KMS-11 (cell line): Measurements from ENCODE around the gene METTL8.

Experiments
- H2AFZ ChIP-seq: fragments of 200-600 bp; sonication (generic); 2 replicates; pipeline ENCODE4 v1.6.1; 2016; ENCODE audit warnings: antibody characterized with exemption, mixed run types, low read depth
- H3K27ac ChIP-seq: fragments of 200-600 bp; sonication (generic); 2 replicates; pipeline ENCODE4 v1.6.1; 2016; ENCODE audit warnings: mild to moderate bottlenecking, mixed run types
- H3K27me3 ChIP-seq: fragments of 200-600 bp; sonication (generic); 2 replicates; pipeline ENCODE4 v1.6.1; 2017; ENCODE audit warnings: mild to moderate bottlenecking, low read depth, mixed run types, moderate library complexity; ENCODE audit not compliant: insufficient read depth
- H3K36me3 ChIP-seq: fragments of 200-600 bp; sonication (generic); 2 replicates; pipeline ENCODE4 v1.6.1; 2017; ENCODE audit warnings: mild to moderate bottlenecking, mixed run types; ENCODE audit not compliant: insufficient read depth
- H3K4me1 ChIP-seq: fragments of 200-600 bp; sonication (generic); 2 replicates; pipeline ENCODE4 v1.6.1; 2016; ENCODE audit warnings: mild to moderate bottlenecking, low read depth, mixed run types; ENCODE audit not compliant: poor library complexity, severe bottlenecking
- H3K4me2 ChIP-seq: fragments of 200-600 bp; sonication (generic); 2 replicates; pipeline ENCODE4 v1.7.0; 2016; ENCODE audit warnings: mild to moderate bottlenecking, mixed run types
- H3K4me3 ChIP-seq: fragments of 200-600 bp; sonication (generic); IDR thresholded peaks from 2 replicates; pipeline ENCODE4 v1.6.1; 2017; ENCODE audit warnings: low read depth, low read length, mixed read lengths; ENCODE audit not compliant: insufficient read depth
- H3K79me2 ChIP-seq: fragments of 200-600 bp; sonication (generic); 2 replicates; pipeline ENCODE4 v1.6.1; 2016; ENCODE audit warnings: low read depth, mixed run types; ENCODE audit not compliant: insufficient read depth
- H3K9ac ChIP-seq: fragments of 200-600 bp; sonication (generic); 2 replicates; pipeline ENCODE4 v1.6.1; 2016; ENCODE audit warnings: mild to moderate bottlenecking, mixed run types
- H4K20me1 ChIP-seq: fragments of 200-600 bp; sonication (generic); 2 replicates; pipeline ENCODE4 v1.6.1; 2016; ENCODE audit warnings: mild to moderate bottlenecking, mixed run types; ENCODE audit not compliant: insufficient read depth
- TF ChIP-seq, protein P1 (sequence below): fragments of 200-600 bp; sonication (generic); conservative IDR thresholded peaks from 2 replicates; pipeline ENCODE4 v1.6.1; 2017; ENCODE audit warnings: low read depth, mild to moderate bottlenecking, antibody characterized with exemption, low read length, moderate library complexity, mixed read lengths

METTL8 gene

GRCh38 chr2:171479154-171479814 lies 45.5 kb upstream of the METTL8 start:
- Histone ChIP-seq H3K79me2 (no peaks in the 10 kb centered on the region), H3K4me1 (no peaks in the 10 kb centered on the region), H3K27me3 (no peaks in the 10 kb centered on the region), H3K4me3 (no peak overlapping the region), H3K4me2 (no peak overlapping the region), H4K20me1 (no peaks in the 10 kb centered on the region), H2AFZ (no peak overlapping the region), H3K27ac (no peak overlapping the region), H3K36me3 (no peaks in the 10 kb centered on the region), H3K9ac (no peak overlapping the region)
- TF ChIP-seq, protein P1, sequence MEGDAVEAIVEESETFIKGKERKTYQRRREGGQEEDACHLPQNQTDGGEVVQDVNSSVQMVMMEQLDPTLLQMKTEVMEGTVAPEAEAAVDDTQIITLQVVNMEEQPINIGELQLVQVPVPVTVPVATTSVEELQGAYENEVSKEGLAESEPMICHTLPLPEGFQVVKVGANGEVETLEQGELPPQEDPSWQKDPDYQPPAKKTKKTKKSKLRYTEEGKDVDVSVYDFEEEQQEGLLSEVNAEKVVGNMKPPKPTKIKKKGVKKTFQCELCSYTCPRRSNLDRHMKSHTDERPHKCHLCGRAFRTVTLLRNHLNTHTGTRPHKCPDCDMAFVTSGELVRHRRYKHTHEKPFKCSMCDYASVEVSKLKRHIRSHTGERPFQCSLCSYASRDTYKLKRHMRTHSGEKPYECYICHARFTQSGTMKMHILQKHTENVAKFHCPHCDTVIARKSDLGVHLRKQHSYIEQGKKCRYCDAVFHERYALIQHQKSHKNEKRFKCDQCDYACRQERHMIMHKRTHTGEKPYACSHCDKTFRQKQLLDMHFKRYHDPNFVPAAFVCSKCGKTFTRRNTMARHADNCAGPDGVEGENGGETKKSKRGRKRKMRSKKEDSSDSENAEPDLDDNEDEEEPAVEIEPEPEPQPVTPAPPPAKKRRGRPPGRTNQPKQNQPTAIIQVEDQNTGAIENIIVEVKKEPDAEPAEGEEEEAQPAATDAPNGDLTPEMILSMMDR, result no peak

GRCh38 chr2:171478345-171478744 lies 44.6 kb upstream of the METTL8 start:
- H3K4me3 ChIP-seq, result no peak overlapping the region
- H3K9ac ChIP-seq, result no peak overlapping the region
- H3K4me2 ChIP-seq, result no peak overlapping the region
- no peak overlapping the region for H2AFZ ChIP-seq
- H4K20me1 ChIP-seq, result no peaks in the 10 kb centered on the region
- no peaks in the 10 kb centered on the region for H3K27me3 ChIP-seq
- no peak overlapping the region for H3K27ac ChIP-seq
- H3K79me2 ChIP-seq, result no peaks in the 10 kb centered on the region
- no peaks in the 10 kb centered on the region for H3K36me3 ChIP-seq
- TF ChIP-seq, protein P1, result no peak
- H3K4me1 ChIP-seq, result no peaks in the 10 kb centered on the region

DNA sequence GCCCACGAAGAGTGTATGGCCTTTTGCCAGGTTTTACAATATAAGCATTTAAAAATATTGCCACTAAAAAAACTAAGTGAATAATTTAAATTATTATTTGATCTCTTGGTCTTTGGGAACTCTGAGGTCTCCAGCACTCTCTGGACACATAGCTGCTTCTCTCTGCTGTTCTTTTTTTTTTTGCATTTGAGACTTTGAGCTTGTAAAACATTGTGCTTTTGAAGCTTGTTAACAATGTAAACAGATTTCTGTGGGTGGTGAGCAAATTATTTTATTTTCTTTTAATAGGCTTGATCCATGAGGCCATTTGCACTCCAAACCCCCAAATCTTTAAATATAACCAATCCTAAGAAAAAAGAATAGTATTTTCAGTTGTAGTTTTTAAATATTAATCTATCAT lies 42.2 kb upstream of the METTL8 start:
- Histone ChIP-seq H3K79me2 (no peaks in the 10 kb centered on the region), H3K4me2 (no peak overlapping the region), H3K4me3 (no peak overlapping the region), H4K20me1 (no peaks in the 10 kb centered on the region), H3K4me1 (no peaks in the 10 kb centered on the region), H3K36me3 (no peaks in the 10 kb centered on the region), H3K9ac (no peak overlapping the region), H2AFZ (no peak overlapping the region), H3K27me3 (no peaks in the 10 kb centered on the region), H3K27ac (no peak overlapping the region)
- TF ChIP-seq, protein P1, result no peak

DNA sequence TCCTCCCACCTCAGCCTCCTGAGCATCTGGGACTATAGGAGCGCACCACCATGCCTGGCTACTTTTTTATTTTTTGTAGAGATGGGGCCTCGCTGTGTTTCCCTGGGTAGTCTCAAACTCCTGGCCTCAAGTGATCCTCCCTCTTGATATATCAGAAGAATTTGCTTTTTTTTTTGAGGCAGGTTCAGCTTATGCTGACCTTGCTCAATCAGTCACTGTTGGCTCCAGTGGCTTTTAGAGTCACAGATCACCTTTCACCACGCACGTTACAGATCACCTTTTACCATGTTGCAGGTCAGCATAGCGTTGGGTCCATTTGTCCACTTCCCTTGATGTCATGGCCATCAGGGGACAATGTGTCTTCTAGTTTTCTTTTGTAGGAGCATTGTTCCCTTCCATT lies 36.3 kb upstream of the METTL8 start:
- Histone ChIP-seq H3K36me3 (peaks cover 3% of the 10 kb centered on the region; the same call in 1 of the 2 replicates), H4K20me1 (no peaks in the 10 kb centered on the region), H2AFZ (no peak overlapping the region), H3K4me2 (no peak overlapping the region), H3K4me3 (no peak overlapping the region), H3K79me2 (no peaks in the 10 kb centered on the region), H3K9ac (no peak overlapping the region), H3K4me1 (no peaks in the 10 kb centered on the region), H3K27ac (no peak overlapping the region), H3K27me3 (no peaks in the 10 kb centered on the region)
- TF ChIP-seq, protein P1, result no peak
